GM12878 (cell line): Measurements from ENCODE around the gene ENTREP1. TPM values are rescaled to one million over a fixed set of nuclear protein-coding genes. Genes with fewer than 3 reads are reported as not detected.

Experiments
- ATAC-seq: fragments of 200-7000 bp; cut with Tn5 transposase; 3 replicates; pipeline ENCODE4 v1.9.1; 2020; ENCODE audit warnings: mild to moderate bottlenecking, moderate library complexity
- BruUV-seq: library from RNA; stranded (reverse); fragments of 400-500 nt; replicated peaks from 2 replicates; lab custom pipeline; 2021; lab: Mats Ljungman, UMichigan
- CTCF ChIA-PET: fragments of 300-600 bp; sonication (Branson Sonifier 250); formaldehyde crosslinking; extraction: SDS; loops from one replicate; lab custom pipeline; 2021; ENCODE audit warnings: inconsistent platforms; lab: Yijun Ruan, JAX
- POLR2A ChIA-PET: fragments of 350-600 bp; formaldehyde crosslinking; extraction: SDS; loops from one replicate; lab custom pipeline; 2021; ENCODE audit warnings: inconsistent platforms; lab: Charles Lee
- RAD21 ChIA-PET: fragments of 300-600 bp; sonication (Branson Sonifier 250); formaldehyde crosslinking; loops from one replicate; lab custom pipeline; 2023; ENCODE audit warnings: antibody characterized with exemption; ENCODE audit not compliant: unreplicated experiment; lab: Charles Lee
- SMC1A ChIA-PET: fragments of 300-600 bp; sonication (Branson Sonifier 250); formaldehyde crosslinking; loops from one replicate; lab custom pipeline; 2023; ENCODE audit not compliant: unreplicated experiment, uncharacterized antibody; lab: Charles Lee
- DNase-seq: peaks from one replicate; pipeline ENCODE4 v3.0.0-alpha.2; 2011; ENCODE audit warnings: low read depth, low spot score
- FAIRE-seq: peaks from 3 replicates; lab custom pipeline; 2011; peaks lifted over from hg19 to GRCh38; lab: Jason Lieb, UNC
- H2AFZ ChIP-seq: 2 replicates; pipeline ENCODE4 v1.6.0; 2011; ENCODE audit warnings: low read depth, low read length, control low read depth; ENCODE audit not compliant: control insufficient read depth
- H3K27ac ChIP-seq: 2 replicates; pipeline ENCODE4 v1.5.1; 2011; ENCODE audit warnings: control low read depth; ENCODE audit not compliant: control insufficient read depth, insufficient read depth
- H3K27me3 ChIP-seq, 2 experiments: replicated peaks in 1 of 2; 2 replicates each; pipeline versions ENCODE4 v1.6.0 to v1.6.1; 2011; ENCODE audit warnings: low read length in 1 of 2; ENCODE audit not compliant: control insufficient read depth in 2 of 2, insufficient read depth in 2 of 2
- H3K36me3 ChIP-seq, 2 experiments: 2 replicates each; pipeline ENCODE4 v1.5.1; 2011; ENCODE audit warnings: low read length in 1 of 2; ENCODE audit not compliant: control insufficient read depth in 2 of 2, insufficient read depth in 2 of 2
- H3K4me1 ChIP-seq: 2 replicates; pipeline ENCODE4 v1.6.1; 2011; ENCODE audit warnings: mild to moderate bottlenecking, low read length, moderate library complexity, mixed read lengths; ENCODE audit not compliant: control insufficient read depth, insufficient read depth
- H3K4me2 ChIP-seq: 2 replicates; pipeline ENCODE4 v1.6.0; 2011; ENCODE audit warnings: control low read depth; ENCODE audit not compliant: control insufficient read depth, insufficient read depth
- H3K4me3 ChIP-seq: fragments of 200-600 bp; sonication (generic); 2 replicates; pipeline ENCODE4 v1.5.1; 2016
- H3K79me2 ChIP-seq: 2 replicates; pipeline ENCODE4 v1.6.0; 2011; ENCODE audit warnings: low read length; ENCODE audit not compliant: control insufficient read depth, insufficient read depth
- H3K9ac ChIP-seq: 2 replicates; pipeline ENCODE4 v1.8.0; 2011; ENCODE audit warnings: low read length, control low read depth, mixed read lengths; ENCODE audit not compliant: control insufficient read depth, insufficient read depth
- H3K9me3 ChIP-seq: replicated peaks from 3 replicates; pipeline ENCODE4 v1.5.1; 2011; ENCODE audit warnings: mild to moderate bottlenecking, low read length; ENCODE audit not compliant: control insufficient read depth, insufficient read depth
- H4K20me1 ChIP-seq: 2 replicates; pipeline ENCODE4 v1.6.0; 2011; ENCODE audit not compliant: control insufficient read depth, insufficient read depth
- BACH1 ChIP-seq: fragments of 450-650 bp; IDR thresholded peaks from 2 replicates; pipeline ENCODE4 v1.6.1; 2017; ENCODE audit warnings: mild to moderate bottlenecking, borderline replicate concordance
- BHLHE40 ChIP-seq, 2 experiments: fragments of 450-650 bp in 1 of 2; IDR thresholded peaks; 2 replicates each; pipeline ENCODE4 v1.6.1; 2011 to 2017; ENCODE audit warnings: low read depth in 2 of 2, borderline replicate concordance in 1 of 2, improper control_type of control experiment in 1 of 2, low read length in 1 of 2, mild to moderate bottlenecking in 1 of 2
- CBFB ChIP-seq: IDR thresholded peaks from 2 replicates; pipeline ENCODE4 v1.6.1; 2016; ENCODE audit warnings: antibody characterized with exemption, low read depth
- CEBPZ ChIP-seq: fragments of 150-350 bp; IDR thresholded peaks from 2 replicates; pipeline ENCODE4 v1.6.1; 2016; ENCODE audit warnings: low read depth, low read length
- FOXM1 ChIP-seq: IDR thresholded peaks from 2 replicates; pipeline ENCODE4 v1.6.1; 2012; ENCODE audit warnings: low read depth, mild to moderate bottlenecking, inconsistent platforms, low read length, moderate library complexity
- IRF4 ChIP-seq: IDR thresholded peaks from 2 replicates; pipeline ENCODE4 v1.6.1; 2011; ENCODE audit warnings: low read depth, low read length
- MYB ChIP-seq: fragments of 150-350 bp; IDR thresholded peaks from 2 replicates; pipeline ENCODE4 v1.6.1; 2014; ENCODE audit warnings: mild to moderate bottlenecking, low read depth, low read length, borderline replicate concordance
- PAX8 ChIP-seq: fragments of 450-650 bp; IDR thresholded peaks from 2 replicates; pipeline ENCODE4 v1.6.1; 2017; ENCODE audit warnings: mild to moderate bottlenecking, moderate library complexity
- PML ChIP-seq: IDR thresholded peaks from 2 replicates; pipeline ENCODE4 v1.6.1; 2012; ENCODE audit warnings: low read length, inconsistent platforms
- RAD51 ChIP-seq: fragments of 450-650 bp; IDR thresholded peaks from 2 replicates; pipeline ENCODE4 v1.6.1; 2016; ENCODE audit warnings: moderate library complexity, mild to moderate bottlenecking, inconsistent platforms
- RELA ChIP-seq: fragments of 450-650 bp; IDR thresholded peaks from 2 replicates; pipeline ENCODE4 v1.8.0; 2014; ENCODE audit warnings: borderline replicate concordance; ENCODE audit not compliant: partially characterized antibody
- SREBF1 ChIP-seq: IDR thresholded peaks from 2 replicates; pipeline ENCODE4 v1.6.1; 2012; ENCODE audit warnings: mild to moderate bottlenecking, low read length
- TBL1XR1 ChIP-seq: IDR thresholded peaks from 2 replicates; pipeline ENCODE4 v1.6.1; 2012; ENCODE audit warnings: low read depth, low read length, improper control_type of control experiment
- ZBED1 ChIP-seq: IDR thresholded peaks from 2 replicates; pipeline ENCODE4 v1.6.1; 2016; ENCODE audit warnings: borderline replicate concordance
- ZNF217 ChIP-seq: fragments of 450-650 bp; IDR thresholded peaks from 2 replicates; pipeline ENCODE4 v1.6.1; 2017; ENCODE audit warnings: antibody characterized with exemption, mild to moderate bottlenecking
- WGBS: methylation state at CpG from one replicate; pipeline ENCODE4 v1.1.6; 2016; ENCODE audit warnings: low lambda C conversion rate; ENCODE audit not compliant: insufficient replicate concordance, insufficient coverage; ENCODE audit errors: missing lambda C conversion rate; 5-methylcytosine and 5-hydroxymethylcytosine counted together
- in situ Hi-C: fragments of 300-500 bp; cut with MboI; formaldehyde crosslinking; loops from 9 replicates; pipeline ENCODE4 v1.14.3; 2018; ENCODE audit warnings: mixed read lengths
- intact Hi-C: fragments of 100-400 bp; cut with micrococcal nuclease; formaldehyde crosslinking; loops from one replicate; pipeline ENCODE4 v1.14.2; 2022; ENCODE audit not compliant: unreplicated experiment
- polyA plus RNA-seq, 11 experiments: library from polyadenylated mRNA; depleted of rRNA in 4 of 11; unstranded in 6 of 11; stranded (reverse) in 5 of 11; fragments of >200 nt; fragmentation: Nextera tagmentation in 4 of 11; fragmentation: Illumina TruSeq in 1 of 11; extraction: Ambion mirVana in 4 of 11; extraction: Trizol in 1 of 11; gene quantifications; 1 replicate in 1 of 11; 2 replicates in 10 of 11; pipeline versions ENCODE4 v1.2.1 to v1.2.3, GENCODE V29; 2011 to 2016; ENCODE audit warnings: inconsistent platforms in 2 of 11, missing spikeins in 2 of 11, low read depth in 1 of 11
- total RNA-seq, 4 experiments: library from RNA; depleted of rRNA in 3 of 4; stranded (reverse); fragments of >200 nt in 3 of 4; fragmentation: Illumina TruSeq in 1 of 4; extraction: Trizol in 1 of 4; gene quantifications; 2 replicates each; pipeline versions ENCODE4 v1.2.1 to v1.2.3, GENCODE V29; 2013 to 2021
- TF ChIP-seq, protein P1 (sequence below): fragments of 450-650 bp; IDR thresholded peaks from 2 replicates; pipeline ENCODE4 v1.6.1; 2017; ENCODE audit warnings: mild to moderate bottlenecking
- TF ChIP-seq, protein P2 (sequence below): fragments of 450-650 bp; IDR thresholded peaks from 2 replicates; pipeline ENCODE4 v1.6.1; 2017; ENCODE audit warnings: borderline replicate concordance

ENTREP1 gene
- total and polyA plus RNA-seq, 10 of the 15 experiments (the other 5 are each of a cell fraction or from before 2014, with no cell fraction given), result not detected

- ATAC-seq (no peak), FAIRE-seq (no peak), DNase-seq (no peak)
- Histone ChIP-seq H2AFZ (no peak overlapping the region), H3K4me3 (no peak overlapping the region), H3K36me3 (no peaks in the 10 kb centered on the region), H3K4me2 (no peak overlapping the region), H3K4me1 (no peaks in the 10 kb centered on the region), H3K27ac (no peak overlapping the region), H4K20me1 (no peaks in the 10 kb centered on the region), H3K9ac (no peak overlapping the region), H3K9me3 (no peaks in the 10 kb centered on the region), H3K79me2 (no peaks in the 10 kb centered on the region), H3K27me3 (no peaks in the 10 kb centered on the region)
- ChIA-PET CTCF (no interaction called here), RAD21 (no interaction called here), SMC1A (interaction anchor here (0.6 kb wide), 1 partner anchor 250 kb away, joined by 3 read pairs; no protein-coding TSS in a partner anchor), POLR2A (no interaction called here)
- no TSS peak for BruUV-seq
- 54% methylated on average over 12 of the region's 13 CpGs for WGBS
- in situ Hi-C loops (no loop called here), intact Hi-C loops (no loop called here)
- TF ChIP-seq, protein P1, sequence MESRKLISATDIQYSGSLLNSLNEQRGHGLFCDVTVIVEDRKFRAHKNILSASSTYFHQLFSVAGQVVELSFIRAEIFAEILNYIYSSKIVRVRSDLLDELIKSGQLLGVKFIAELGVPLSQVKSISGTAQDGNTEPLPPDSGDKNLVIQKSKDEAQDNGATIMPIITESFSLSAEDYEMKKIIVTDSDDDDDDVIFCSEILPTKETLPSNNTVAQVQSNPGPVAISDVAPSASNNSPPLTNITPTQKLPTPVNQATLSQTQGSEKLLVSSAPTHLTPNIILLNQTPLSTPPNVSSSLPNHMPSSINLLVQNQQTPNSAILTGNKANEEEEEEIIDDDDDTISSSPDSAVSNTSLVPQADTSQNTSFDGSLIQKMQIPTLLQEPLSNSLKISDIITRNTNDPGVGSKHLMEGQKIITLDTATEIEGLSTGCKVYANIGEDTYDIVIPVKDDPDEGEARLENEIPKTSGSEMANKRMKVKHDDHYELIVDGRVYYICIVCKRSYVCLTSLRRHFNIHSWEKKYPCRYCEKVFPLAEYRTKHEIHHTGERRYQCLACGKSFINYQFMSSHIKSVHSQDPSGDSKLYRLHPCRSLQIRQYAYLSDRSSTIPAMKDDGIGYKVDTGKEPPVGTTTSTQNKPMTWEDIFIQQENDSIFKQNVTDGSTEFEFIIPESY, result no peak
- TF ChIP-seq RELA, result no peak
- TF ChIP-seq FOXM1, result no peak
- no peak for TF ChIP-seq SREBF1
- TF ChIP-seq ZBED1, result no peak
- no peak for TF ChIP-seq TBL1XR1
- TF ChIP-seq, protein P2, sequence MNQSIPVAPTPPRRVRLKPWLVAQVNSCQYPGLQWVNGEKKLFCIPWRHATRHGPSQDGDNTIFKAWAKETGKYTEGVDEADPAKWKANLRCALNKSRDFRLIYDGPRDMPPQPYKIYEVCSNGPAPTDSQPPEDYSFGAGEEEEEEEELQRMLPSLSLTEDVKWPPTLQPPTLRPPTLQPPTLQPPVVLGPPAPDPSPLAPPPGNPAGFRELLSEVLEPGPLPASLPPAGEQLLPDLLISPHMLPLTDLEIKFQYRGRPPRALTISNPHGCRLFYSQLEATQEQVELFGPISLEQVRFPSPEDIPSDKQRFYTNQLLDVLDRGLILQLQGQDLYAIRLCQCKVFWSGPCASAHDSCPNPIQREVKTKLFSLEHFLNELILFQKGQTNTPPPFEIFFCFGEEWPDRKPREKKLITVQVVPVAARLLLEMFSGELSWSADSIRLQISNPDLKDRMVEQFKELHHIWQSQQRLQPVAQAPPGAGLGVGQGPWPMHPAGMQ, result no peak
- no peak for TF ChIP-seq CEBPZ
- TF ChIP-seq PML, result no peak
- TF ChIP-seq IRF4, result no peak
- no peak for TF ChIP-seq MYB
- no peak for TF ChIP-seq CBFB
- TF ChIP-seq PAX8, result no peak
- TF ChIP-seq BHLHE40 (IDR thresholded peaks at IDR 0.05; ENCODE audit: borderline replicate concordance in 1 of 2, low read depth in 2 of 2, low read length in 1 of 2), result no peak
- TF ChIP-seq RAD51, result no peak
- no peak for TF ChIP-seq BACH1
- no peak for TF ChIP-seq ZNF217
These were observed 52.3 kb downstream of the ENTREP1 start for GRCh38 chr9:69377291-69377690.
